GM12891 (cell line): ENCODE measurements around the gene ADARB1.

Experiments used
- DNase-seq: peaks from one replicate; pipeline ENCODE4 v3.0.0; 2011; ENCODE audit warnings: low spot score; ENCODE audit not compliant: insufficient read length
- FAIRE-seq: peaks from 2 replicates; lab custom pipeline; 2011; peaks lifted over from hg19 to GRCh38; lab: Jason Lieb, UNC
- PAX5 ChIP-seq: IDR thresholded peaks from 2 replicates; pipeline ENCODE4 v1.6.1; 2011; ENCODE audit warnings: low read length, moderate library complexity, mild to moderate bottlenecking; ENCODE audit not compliant: insufficient read depth, severe bottlenecking
- POLR2A ChIP-seq: IDR thresholded peaks from 2 replicates; pipeline ENCODE4 v1.6.1; 2011; ENCODE audit warnings: low read depth, low read length, control low read depth
- POLR2AphosphoS5 ChIP-seq: IDR thresholded peaks from 2 replicates; pipeline ENCODE4 v1.6.1; 2011; ENCODE audit warnings: low read depth, low read length, control low read depth
- POU2F2 ChIP-seq: IDR thresholded peaks from 2 replicates; pipeline ENCODE4 v1.6.1; 2011; ENCODE audit warnings: low read depth, mild to moderate bottlenecking, control low read depth, low read length, moderate library complexity
- SPI1 ChIP-seq: IDR thresholded peaks from 2 replicates; pipeline ENCODE4 v1.6.1; 2011; ENCODE audit warnings: low read depth, low read length, control low read depth
- TAF1 ChIP-seq: IDR thresholded peaks from 2 replicates; pipeline ENCODE4 v1.6.1; 2011; ENCODE audit warnings: low read depth, low read length, control low read depth

Gene ADARB1

GRCh38 chr21:45064618-45065399 is 9.6 kb upstream of the ADARB1 start:
- no peak for FAIRE-seq
- no peak for TF ChIP-seq PAX5
- TF ChIP-seq POLR2A, result no peak
- no peak for TF ChIP-seq TAF1
- no peak for TF ChIP-seq SPI1
- no peak for TF ChIP-seq POU2F2
- no peak for DNase-seq

GRCh38 chr21:45067462-45068285 is 6.7 kb upstream of the ADARB1 start:
- TF ChIP-seq PAX5 (no peak), TAF1 (no peak), POLR2AphosphoS5 (no peak), SPI1 (no peak), POLR2A (no peak), POU2F2 (no peak)
- DNase-seq (no peak), FAIRE-seq (no peak)

DNA sequence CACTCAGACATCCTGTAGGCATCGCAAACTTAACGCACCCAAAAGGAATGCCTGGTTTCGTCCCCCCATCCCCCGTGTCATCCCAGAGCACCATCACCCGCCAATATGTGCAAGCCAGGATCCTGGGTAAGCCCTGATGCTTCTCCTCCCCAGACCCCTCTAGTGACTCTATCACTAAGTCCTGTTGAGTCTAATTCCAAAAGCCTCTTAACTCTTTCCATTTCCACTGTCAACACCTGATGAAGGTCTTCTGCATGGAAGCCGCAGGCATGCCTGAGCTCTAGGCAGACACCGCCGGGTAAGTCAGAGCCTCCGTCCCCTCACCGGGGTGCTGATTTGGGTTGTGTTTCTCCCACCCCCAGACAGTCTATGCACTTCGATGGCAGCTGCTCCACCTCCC is 5.3 kb upstream of the ADARB1 start:
- FAIRE-seq, result no peak
- TF ChIP-seq TAF1 (no peak), POLR2A (no peak)
- no peak for DNase-seq

DNA sequence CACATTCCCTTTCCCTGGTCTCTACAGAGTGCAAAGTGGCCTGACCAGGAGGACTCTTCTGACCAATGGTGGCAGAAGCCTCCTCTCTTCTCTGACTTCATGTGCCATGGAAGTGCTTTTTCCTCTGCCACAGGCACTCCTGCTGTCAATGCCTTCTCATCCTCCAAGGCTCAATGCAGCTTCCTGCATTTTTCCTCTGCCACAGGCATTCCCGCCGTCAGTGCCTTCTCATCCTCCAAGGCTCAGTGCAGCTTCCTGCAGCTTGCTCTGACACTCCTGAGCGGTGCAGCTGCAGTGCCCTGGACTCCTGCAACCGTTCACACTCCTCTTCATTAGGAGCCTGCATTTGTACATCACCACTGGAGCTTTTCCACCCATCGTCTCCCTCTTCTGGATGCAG is 4.7 kb upstream of the ADARB1 start:
- TF ChIP-seq POLR2AphosphoS5 (no peak), PAX5 (no peak), POU2F2 (no peak), TAF1 (no peak), POLR2A (no peak), SPI1 (no peak)
- DNase-seq (no peak), FAIRE-seq (no peak)

- TF ChIP-seq POU2F2 (no peak), SPI1 (no peak), POLR2A (no peak), POLR2AphosphoS5 (no peak), TAF1 (no peak), PAX5 (no peak)
- DNase-seq (no peak), FAIRE-seq (no peak)
These were observed 3.1 kb upstream of the ADARB1 start for GRCh38 chr21:45071078-45071873.

DNA sequence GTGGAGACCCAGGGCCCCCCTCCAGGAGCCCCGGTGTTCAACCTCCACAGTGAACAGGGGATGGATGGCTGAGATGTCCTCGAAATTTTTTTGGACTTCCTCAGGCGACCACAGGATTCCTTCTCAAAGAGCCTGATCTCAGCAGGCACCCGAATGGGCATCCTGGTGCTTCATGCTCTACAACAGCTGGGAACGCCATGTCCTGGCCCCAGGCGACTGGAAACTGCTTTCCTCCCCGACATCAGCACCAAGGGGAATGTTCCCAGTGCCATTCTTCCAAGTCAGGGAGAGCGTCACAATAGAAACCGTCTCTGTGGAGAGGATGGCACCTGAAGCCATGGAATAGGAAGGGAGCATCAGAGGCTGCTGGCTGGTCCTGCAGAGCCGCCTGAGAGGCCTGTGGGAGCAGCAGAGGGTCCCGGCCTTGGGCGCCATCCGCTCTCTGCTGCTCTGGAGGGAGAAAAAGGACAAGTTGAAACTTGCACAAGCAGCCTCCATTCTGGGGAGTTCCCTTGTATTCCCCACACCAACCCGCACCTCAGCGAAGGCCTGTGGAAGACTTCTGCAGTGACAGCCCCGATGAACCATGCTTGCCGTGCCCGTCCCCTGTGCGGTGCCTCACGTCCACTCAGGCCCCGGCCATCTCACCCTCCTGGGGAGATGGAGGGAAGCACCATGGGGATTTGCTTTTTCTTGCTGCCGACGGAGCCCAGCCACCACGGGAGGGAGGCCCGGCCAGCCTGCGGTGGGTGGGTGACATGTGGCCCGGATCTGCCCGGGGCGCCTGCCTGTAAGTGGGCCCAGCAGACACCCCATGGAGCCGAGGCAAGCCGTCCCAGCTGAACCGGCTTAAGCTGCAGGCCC is 2.3 kb upstream of the ADARB1 start:
- FAIRE-seq (no peak), DNase-seq (no peak)
- TF ChIP-seq POU2F2 (no peak), PAX5 (no peak), SPI1 (no peak), POLR2A (no peak)

DNA sequence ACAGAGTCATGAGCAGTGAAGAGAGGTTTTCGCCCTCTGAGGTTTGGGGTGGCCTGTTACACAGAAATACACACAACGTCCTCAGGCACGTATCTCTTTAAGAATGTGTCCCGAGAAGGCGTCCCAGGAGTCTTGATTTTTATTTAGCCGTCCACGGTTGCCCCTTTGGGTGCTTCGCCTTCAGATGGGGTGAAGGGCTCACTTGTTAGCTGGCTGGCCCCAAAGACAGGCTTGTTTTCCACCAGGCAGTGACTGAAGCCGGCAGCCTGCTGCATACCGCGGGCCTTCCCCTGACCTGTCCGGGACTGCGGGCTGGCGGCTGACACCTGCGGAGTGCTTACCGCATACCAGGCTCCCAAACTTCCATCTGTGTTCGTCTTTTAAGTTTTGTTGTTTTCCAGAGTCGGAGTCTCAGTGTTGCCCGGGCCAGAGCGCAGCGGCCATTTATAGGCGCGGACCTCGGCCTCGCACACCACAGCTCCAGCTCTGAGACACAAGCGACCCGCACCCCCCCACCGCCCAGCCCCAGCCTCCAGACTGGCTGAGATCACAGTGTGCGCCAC is 1.6 kb upstream of the ADARB1 start:
- TF ChIP-seq POU2F2, result no peak
- no peak for TF ChIP-seq PAX5
- no peak for TF ChIP-seq POLR2AphosphoS5
- no peak for TF ChIP-seq POLR2A
- no peak for TF ChIP-seq TAF1
- no peak for TF ChIP-seq SPI1
- FAIRE-seq (no peak), DNase-seq (no peak)

DNA sequence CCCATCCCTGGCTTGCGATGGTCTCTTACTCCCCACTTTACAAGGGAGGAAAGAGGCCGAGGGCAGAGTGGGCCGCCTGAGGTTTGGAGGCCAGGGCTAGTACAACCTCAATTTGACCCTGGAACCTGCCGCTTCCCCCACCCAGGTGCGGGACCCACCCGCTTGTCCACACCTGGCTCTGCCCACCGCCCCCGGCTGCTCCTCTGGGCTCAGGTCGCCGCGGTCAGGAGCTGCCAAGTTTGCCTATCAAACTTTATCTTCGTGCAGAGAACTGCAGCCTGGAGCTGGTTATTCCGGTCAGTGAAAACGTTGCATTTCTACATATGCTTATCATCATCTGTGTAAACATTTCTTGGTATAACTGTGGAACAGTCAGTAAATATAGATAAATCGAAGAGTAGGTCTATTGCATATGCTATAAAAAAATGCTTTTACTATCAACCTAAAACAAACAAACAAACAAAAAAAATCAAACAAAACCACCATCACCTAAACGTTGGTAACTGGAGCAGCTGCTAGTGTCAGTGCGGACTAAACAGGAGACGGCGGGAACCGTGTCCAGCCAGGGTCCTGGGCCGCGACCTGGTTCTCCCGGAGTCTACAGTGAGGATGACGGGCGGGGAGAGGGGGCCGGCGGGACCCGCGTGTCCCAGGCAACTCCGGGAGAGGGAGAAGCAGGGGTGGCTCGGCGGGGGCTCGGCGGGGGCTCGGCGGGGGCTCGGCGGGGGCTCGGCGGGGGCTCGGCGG is 906 bp upstream of the ADARB1 start:
- TF ChIP-seq PAX5 (no peak), TAF1 (no peak), POU2F2 (no peak), POLR2AphosphoS5 (no peak), POLR2A (no peak), SPI1 (no peak)
- FAIRE-seq, result no peak
- DNase-seq, result no peak
